ENCODE data around the gene SSH2. TPM values are rescaled to one million over a fixed set of nuclear protein-coding genes. Genes with fewer than 3 reads are reported as not detected.

Gene SSH2
- total RNA-seq, 4 donors from 2014 or later: 140 to 241 (median 172) TPM

DNA sequence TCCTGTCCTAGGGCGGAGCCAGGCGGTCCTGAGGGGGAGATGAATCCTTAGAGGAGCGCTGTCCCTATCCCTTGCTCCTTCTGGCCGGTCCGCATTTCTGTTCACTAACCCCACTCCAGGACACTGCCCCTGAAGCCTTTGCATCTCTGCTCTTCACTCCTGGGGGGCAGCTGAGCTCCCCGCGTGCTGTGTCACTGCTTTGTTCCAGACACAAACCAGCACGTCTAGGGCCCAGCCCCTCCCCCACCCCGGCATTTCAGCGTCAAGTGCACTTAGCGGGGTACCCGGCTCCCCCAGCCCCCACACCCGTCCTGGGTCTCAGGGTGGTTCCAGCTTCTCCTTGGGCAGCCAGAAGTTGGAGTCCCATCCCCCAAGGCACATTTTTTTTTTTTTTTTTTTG, 316.2 kb downstream of the SSH2 start:
- DNase-seq: peak in 1 of 2 donors; percentile 55
- TF ChIP-seq POLR2A (IDR thresholded peaks at IDR 0.05): no peak
- no peak for TF ChIP-seq CTCF (IDR thresholded peaks at IDR 0.05 in 4 of 5, conservative IDR thresholded peaks at IDR 0.05 in 1 of 5)
- Histone ChIP-seq H3K4me3 (peak overlapping the region; percentile 20 to 54 (median 41)), H3K27ac (peak overlapping the region; percentile 98 to 100 (median 99)), H3K4me1 (peaks cover 50 to 60% of the 10 kb centered on the region in 2 donors), H3K9me3 (no peaks in the 10 kb centered on the region), H3K36me3 (peaks cover 0 to 8% of the 10 kb centered on the region in 2 donors), H3K27me3 (no peaks in the 10 kb centered on the region)
- peak in 1 of 2 donors; percentile 20 for ATAC-seq
- intact Hi-C loops (cut with DNase I; ENCODE audit: low total_unique reads): loop anchor here (1.0 to 2.0 kb wide), 2 partner anchors 23 to 34 kb away; no protein-coding TSS in a partner anchor
- in situ Hi-C loops (cut with MboI; ENCODE audit: low sequenced_read_pairs in 4 of 4): loop anchor here in 3 of 4 donors (25.0 kb wide), 2 partner anchors 298 to 323 kb away; partner anchors contain the start of genes EFCAB5 (in 2 of the 3) and SSH2 (in 2 of the 3)

DNA sequence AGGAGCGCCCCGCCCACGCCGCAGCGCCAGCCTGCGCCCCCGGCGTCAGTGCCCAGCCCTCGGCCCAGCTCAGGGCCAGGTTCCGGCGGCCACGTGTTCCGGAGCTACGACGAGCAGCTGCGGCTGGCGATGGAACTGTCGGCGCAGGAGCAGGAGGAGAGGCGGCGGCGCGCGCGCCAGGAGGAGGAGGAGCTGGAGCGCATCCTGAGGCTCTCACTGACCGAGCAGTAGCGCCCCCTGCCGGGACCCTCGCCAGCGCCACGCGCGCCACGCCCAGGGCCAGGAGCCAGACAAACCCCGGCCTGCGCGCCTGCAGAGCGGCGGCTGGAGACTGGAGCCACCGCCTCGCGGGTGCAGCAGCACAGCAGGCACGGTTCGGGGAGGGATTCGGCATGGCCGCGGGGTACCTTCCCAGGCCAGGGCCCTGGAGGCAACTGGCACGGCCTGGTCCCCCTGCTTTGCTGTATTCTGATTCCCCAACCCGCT, 316.6 kb downstream of the SSH2 start:
- H3K4me3 ChIP-seq: peak overlapping the region; percentile 20 to 54 (median 41)
- DNase-seq (peak; percentile 88 to 95), ATAC-seq (peak; percentile 55 to 60)
- peak; percentile 15 to 53 for TF ChIP-seq POLR2A (IDR thresholded peaks at IDR 0.05)
- TF ChIP-seq CTCF (IDR thresholded peaks at IDR 0.05 in 4 of 5, conservative IDR thresholded peaks at IDR 0.05 in 1 of 5): peak; percentile 82 to 94 (median 87)
- in situ Hi-C loops (cut with MboI; ENCODE audit: low sequenced_read_pairs in 4 of 4) (loop anchor here in 3 of 4 donors (25.0 kb wide), 2 partner anchors 299 to 324 kb away; partner anchors contain the start of genes EFCAB5 (in 2 of the 3) and SSH2 (in 2 of the 3)), intact Hi-C loops (cut with DNase I; ENCODE audit: low total_unique reads) (loop anchor here (1.0 to 2.0 kb wide), 2 partner anchors 23 to 33 kb away; no protein-coding TSS in a partner anchor)
- no peaks in the 10 kb centered on the region for H3K9me3 ChIP-seq
- peaks cover 47 to 56% of the 10 kb centered on the region in 2 donors for H3K4me1 ChIP-seq
- H3K27ac ChIP-seq: peak overlapping the region; percentile 98 to 100 (median 99)
- no peaks in the 10 kb centered on the region for H3K27me3 ChIP-seq
- peaks cover 0 to 4% of the 10 kb centered on the region in 2 donors for H3K36me3 ChIP-seq

- no peak for TF ChIP-seq CTCF (IDR thresholded peaks at IDR 0.05 in 4 of 5, conservative IDR thresholded peaks at IDR 0.05 in 1 of 5)
- TF ChIP-seq POLR2A (IDR thresholded peaks at IDR 0.05): no peak
- peaks cover 0 to 4% of the 10 kb centered on the region in 2 donors for H3K36me3 ChIP-seq
- no peaks in the 10 kb centered on the region for H3K27me3 ChIP-seq
- in situ Hi-C loops (cut with MboI; ENCODE audit: low sequenced_read_pairs in 4 of 4) (loop anchor here in 3 of 4 donors (25.0 kb wide), 2 partner anchors 300 to 325 kb away; partner anchors contain the start of genes EFCAB5 (in 2 of the 3) and SSH2 (in 2 of the 3)), intact Hi-C loops (cut with DNase I; ENCODE audit: low total_unique reads) (loop anchor here (1.0 to 2.0 kb wide), 2 partner anchors 22 to 32 kb away; no protein-coding TSS in a partner anchor)
- peak overlapping the region in 3 of 4 donors; percentile 20 to 54 (median 44) for H3K4me3 ChIP-seq
- H3K4me1 ChIP-seq: peaks cover 40 to 48% of the 10 kb centered on the region in 2 donors
- no peaks in the 10 kb centered on the region for H3K9me3 ChIP-seq
- H3K27ac ChIP-seq: peak overlapping the region; percentile 98 to 100 (median 99)
- ATAC-seq: peak; percentile 1
- DNase-seq: peak in 1 of 2 donors; percentile 1
Observed at GRCh38 chr17:29612404-29613280, 317.4 kb downstream of the SSH2 start.

DNA sequence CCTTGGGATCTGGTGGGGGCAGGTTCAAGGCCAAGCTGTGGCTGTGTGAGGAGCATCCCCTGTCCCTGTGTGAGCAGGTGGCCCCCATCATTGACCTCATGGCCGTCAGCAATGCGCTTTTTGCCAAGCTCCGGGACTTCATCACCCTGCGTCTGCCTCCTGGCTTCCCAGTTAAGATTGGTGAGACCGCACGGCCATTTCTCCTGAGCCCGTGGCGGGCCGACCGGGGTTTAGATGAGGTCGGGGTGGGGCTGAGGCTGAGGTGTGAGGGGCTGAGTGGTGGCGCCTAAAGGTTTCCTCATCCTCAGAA, 318.0 kb downstream of the SSH2 start:
- H3K4me1 ChIP-seq: peaks cover 34 to 42% of the 10 kb centered on the region in 2 donors
- no peak for ATAC-seq

More for the DNA sequence above, 318.0 kb downstream of the SSH2 start:
- no peak for DNase-seq
- Histone ChIP-seq H3K27ac (no peak overlapping the region), H3K4me3 (no peak overlapping the region), H3K27me3 (no peaks in the 10 kb centered on the region), H3K9me3 (no peaks in the 10 kb centered on the region), H3K36me3 (peaks cover 0 to 4% of the 10 kb centered on the region in 2 donors)
- intact Hi-C loops (cut with DNase I; ENCODE audit: low total_unique reads): loop anchor here (2.0 kb wide), 1 partner anchor 21 kb away; no protein-coding TSS in a partner anchor
- in situ Hi-C loops (cut with MboI; ENCODE audit: low sequenced_read_pairs in 4 of 4): loop anchor here in 3 of 4 donors (25.0 kb wide), 2 partner anchors 300 to 325 kb away; partner anchors contain the start of genes EFCAB5 (in 2 of the 3) and SSH2 (in 2 of the 3)
- TF ChIP-seq CTCF (IDR thresholded peaks at IDR 0.05 in 4 of 5, conservative IDR thresholded peaks at IDR 0.05 in 1 of 5) (no peak), POLR2A (IDR thresholded peaks at IDR 0.05) (no peak)
